Right lobe of liver (tissue), 4 donors: ENCODE results near the gene PDXDC1.

Experiments
- CTCF ChIP-seq, 4 donors: fragments of 200-600 bp in 3 of 4; fragments of 450-650 bp in 1 of 4; IDR thresholded peaks; one replicate each; pipeline versions ENCODE4 v1.5.1 to v1.8.0; 2016 to 2022; ENCODE audit warnings: antibody characterized with exemption in 4 of 4, mild to moderate bottlenecking in 2 of 4
- POLR2A ChIP-seq: fragments of 450-650 bp; IDR thresholded peaks from one replicate; pipeline ENCODE4 v1.6.1; 2017; ENCODE audit warnings: antibody characterized with exemption, mild to moderate bottlenecking
- donor health status: DM: no; HTN: no; CAD: no.
- donor health status: DM: no; HTN: no; CAD: no.
- donor health status: DM: no; HTN: yes; CAD: no.

GRCh38 chr16:15052747-15053476 lies 78.1 kb downstream of the PDXDC1 start:
- no peak for TF ChIP-seq CTCF (IDR thresholded peaks at IDR 0.05)
- TF ChIP-seq POLR2A: no peak
